Dermis blood vessel endothelial cell (primary cell): ENCODE measurements around the gene CYP4F22. TPM values are rescaled to one million over a fixed set of nuclear protein-coding genes. Genes with fewer than 3 reads are reported as not detected.
A peak's percentile ranks its signal among the peaks of the same experiment; 100 is the strongest.
"Not testable (repeated sequence)": the region's sequence is repeated elsewhere in the genome, so short reads cannot be mapped to it uniquely, and the experiment has no call there.

Source experiments
- DNase-seq: peaks from one replicate; pipeline ENCODE4 v3.0.0; 2010
- total RNA-seq: library from RNA; depleted of rRNA; stranded (reverse); fragments of >200 nt; gene quantifications from 2 replicates; pipeline ENCODE4 v1.2.3, GENCODE V29; 2014

CYP4F22 gene
- total RNA-seq, 1 donor from 2014 or later, result not detected

DNA sequence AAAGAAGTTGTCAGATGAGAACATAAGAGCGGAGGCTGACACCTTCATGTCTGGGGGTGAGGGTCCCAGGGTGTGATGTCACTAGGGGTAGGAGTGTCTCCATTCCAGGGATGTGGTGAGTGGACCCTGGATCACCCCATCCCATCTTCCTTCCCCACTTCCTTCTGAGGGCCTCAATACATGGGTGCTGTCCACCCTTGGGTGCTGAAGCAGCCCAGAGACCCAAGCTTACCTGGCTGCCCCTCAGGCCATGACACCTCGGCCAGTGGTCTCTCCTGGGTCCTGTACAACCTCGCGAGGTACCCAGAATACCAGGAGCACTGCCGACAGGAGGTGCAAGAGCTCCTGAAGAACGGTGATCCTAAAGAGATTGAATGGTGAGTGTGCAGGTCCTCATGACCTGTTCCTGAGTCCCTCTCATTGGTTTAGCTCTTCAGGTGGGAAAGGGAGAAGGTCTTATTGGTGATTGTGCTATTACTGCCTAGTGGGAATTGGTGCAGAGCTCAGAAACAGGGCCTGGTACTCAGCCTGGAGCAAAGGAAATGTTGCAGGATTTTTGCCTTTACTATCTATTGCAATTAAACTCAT is 69.0 kb downstream of the CYP4F22 start:
- no peak for DNase-seq

DNA sequence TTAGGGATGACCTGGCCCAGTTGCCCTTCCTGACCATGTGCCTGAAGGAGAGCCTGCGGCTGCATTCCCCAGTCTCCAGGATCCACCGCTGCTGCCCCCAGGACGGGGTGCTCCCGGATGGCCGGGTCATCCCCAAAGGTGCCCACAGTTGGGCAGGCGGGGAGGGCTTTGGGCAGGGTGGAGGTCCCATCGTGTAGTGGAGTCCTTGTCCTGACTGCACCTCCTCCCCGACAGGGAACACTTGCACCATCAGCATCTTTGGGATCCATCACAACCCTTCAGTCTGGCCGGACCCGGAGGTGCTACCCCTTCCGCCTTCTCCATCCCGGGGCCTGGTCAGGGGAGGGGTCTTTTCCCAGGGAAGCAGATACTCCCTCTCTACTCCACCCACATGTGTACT is 75.0 kb downstream of the CYP4F22 start:
- DNase-seq, result no peak

DNA sequence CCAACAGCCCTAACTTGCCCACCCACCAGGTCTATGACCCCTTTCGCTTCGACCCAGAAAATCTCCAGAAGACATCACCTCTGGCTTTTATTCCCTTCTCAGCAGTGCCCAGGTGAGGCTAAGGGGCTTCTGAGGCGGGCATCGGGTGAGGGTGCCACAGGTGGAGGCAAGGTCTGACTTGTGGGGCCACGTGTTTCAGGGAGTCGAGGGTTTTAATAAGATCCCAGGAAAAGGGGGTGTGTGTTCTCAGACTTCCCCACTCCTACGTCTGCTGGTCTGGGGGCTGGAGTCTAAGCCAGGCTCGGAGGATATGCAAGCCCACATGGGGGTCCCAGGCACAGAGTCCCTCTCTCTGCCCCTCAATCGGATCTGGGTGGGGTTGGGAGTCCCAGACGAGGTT is 75.8 kb downstream of the CYP4F22 start:
- DNase-seq, result no peak

DNA sequence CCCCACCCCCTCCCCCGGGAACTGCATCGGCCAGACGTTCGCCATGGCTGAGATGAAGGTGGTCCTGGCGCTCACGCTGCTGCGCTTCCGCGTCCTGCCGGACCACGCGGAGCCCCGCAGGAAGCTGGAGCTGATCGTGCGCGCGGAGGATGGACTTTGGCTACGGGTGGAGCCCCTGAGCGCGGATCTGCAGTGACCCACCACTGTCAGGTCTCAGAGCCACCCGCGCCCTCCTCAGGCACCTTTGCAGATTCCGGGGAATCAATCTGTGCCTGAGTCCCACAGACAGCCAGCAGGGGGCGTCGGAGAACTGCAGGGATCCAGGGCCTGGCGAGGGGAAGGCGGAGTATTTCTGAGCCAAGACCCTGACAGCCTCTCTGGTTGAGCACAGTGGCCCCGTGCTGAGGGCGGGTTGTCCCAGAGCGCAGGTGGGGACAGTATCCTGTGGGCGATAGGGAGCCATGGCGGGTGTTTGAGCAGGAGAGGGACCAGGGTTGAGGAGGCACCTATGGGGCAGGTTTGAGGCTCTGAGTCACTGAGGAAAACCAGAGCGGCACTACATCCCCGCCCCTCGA is 76.3 kb downstream of the CYP4F22 start:
- DNase-seq, result peak; percentile 79

DNA sequence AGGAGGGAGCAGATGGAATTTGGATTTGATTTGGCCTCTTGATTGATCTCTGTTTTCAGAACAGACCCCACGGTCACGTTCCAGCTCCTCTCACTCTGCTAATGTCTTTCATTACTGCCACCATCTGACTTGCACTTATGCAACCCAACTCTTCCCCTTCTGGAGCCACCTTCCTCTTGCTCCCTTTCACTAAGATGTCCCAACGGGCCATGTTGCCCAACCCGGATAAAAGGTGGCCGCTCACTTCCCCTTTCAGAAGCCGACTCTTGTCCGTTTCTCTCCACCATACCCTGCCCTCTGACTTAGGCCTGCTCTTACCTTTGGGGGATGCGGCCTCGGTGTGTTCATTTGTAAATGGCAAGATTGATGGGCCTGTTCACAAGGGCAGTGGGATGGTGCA is 79.3 kb downstream of the CYP4F22 start:
- no peak for DNase-seq

DNA sequence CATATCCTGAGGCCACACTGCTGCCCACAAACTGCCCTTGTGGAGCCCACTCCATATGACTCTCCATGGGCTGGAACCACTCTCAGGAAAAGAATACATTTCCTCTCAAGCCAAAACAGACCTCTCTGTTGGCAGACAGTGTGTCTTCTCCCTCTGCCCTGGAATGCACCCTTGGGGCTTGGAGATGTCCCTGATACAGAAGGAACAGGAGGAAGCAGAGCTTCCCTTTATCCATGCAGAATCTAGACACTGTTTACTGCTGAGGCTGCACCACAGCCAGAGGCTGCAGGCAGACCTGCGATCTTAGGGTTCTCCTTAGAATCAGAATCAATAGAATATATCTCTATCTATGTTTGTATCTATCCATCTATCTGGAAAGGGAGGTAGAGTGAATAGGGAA is 79.9 kb downstream of the CYP4F22 start:
- DNase-seq, result no peak

DNA sequence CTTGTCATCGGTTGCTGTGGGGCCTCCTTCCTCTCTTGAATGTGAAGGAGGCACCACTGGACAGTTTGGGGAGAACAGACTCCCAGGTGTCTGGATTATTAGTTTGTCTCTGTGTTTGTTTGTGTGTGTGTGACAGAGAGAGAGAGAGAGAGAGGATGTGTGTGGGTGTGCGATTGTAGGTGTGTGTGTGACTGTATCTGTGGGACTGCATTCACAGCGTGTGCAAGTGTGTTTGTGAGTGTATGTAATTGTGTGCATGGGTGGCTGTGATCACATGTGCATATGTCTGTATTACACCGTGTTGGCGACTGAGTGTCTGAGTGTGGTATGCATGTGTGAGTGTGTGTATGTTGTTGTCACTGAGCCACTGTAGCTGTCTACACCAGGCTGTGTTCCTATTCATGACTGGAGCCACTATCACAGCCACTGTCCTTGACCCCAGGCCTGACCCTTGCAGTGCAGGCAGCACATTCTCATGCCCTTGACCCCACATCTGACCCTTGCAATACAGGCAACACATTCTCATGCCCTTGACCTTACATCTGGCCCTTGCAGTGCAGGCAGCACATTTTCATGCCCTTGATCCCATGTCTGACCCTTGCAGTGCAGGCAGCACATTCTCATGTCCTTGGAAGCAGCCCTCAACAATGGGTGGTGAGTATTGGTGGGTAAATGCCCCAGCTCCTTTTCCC is 81.6 kb downstream of the CYP4F22 start:
- DNase-seq, result no peak

DNA sequence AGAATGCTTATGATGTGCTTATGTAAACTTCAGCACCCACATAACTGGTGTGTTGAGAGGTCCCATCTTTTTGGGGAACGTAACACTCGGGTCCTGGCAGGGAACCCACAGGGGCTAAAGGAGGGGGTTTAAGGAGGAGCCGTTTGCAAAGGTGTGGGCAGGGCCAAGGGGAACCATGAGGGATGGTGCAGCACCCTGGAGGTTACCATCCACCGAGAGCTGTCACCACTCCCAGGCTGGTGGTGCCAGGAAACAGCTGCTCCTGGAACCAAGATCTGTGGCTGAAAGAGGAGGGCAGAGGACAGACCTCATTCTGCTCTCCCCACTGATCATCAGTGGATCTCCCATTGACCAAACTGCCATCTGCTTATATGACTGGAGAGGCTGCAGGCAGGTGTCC is 83.5 kb downstream of the CYP4F22 start:
- DNase-seq, result no peak

DNA sequence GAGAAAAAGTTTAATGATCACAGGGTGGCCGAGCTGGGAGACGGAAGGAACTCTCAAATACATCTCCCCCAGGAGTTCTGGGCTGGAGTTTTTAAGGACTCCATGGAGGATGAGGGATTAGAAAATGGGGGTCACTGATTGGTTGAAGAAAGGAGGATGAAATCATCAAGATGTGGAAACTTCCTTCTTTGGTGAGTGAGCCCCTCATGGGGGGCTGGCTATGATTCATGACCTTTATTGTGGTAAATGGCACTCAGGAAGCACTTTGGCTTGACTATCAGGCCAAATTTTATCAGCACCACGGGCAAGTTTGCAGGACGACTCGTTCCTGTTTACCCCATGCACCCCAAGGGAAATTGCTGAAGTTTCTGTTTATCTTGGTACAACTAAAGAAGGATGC is 84.2 kb downstream of the CYP4F22 start:
- DNase-seq, result not testable (repeated sequence)

DNA sequence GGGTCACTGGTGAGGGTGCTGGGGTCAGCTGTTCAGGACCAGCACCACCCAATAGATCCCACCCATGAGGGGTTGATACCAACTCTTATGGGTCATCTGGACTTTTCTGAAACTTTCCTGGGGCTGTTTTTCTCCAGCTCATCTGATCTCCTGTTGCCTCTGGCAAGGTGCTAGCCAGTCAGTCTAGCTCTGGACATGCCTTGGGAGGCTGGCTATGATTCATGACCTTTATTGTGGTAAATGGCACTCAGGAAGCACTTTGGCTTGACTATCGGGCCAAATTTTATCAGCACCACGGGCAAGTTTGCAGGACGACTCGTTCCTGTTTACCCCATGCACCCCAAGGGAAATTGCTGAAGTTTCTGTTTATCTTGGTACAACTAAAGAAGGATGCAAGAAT is 85.4 kb downstream of the CYP4F22 start:
- DNase-seq, result not testable (repeated sequence)

DNA sequence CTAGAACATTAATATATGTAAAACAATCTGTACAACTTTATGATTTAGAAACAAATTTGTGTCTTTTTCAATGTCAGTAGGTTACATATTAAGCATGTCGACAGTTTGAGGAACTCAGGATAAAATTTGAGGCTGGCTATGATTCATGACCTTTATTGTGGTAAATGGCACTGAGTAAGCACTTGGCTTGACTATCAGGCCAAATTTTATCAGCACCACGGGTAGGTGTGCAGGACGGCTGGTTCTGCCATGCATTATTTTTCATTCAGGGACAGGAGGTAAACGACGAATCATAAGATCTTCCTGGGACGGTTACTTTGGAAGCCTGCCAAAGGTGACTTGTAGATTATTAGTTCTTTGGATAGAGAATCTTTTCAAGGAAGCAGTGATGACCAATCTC is 86.7 kb downstream of the CYP4F22 start:
- no peak for DNase-seq

Other genes with a start within 250 kb of the CYP4F22 start
- 10.9 and 21.3 TPM in 2 replicates for gene BRD4, start 176.0 kb upstream of the CYP4F22 start, total RNA-seq
- 19.9 and 24.2 TPM in 2 replicates for gene AKAP8, start 128.7 kb upstream of the CYP4F22 start, total RNA-seq
- gene AKAP8L, start 89.5 kb upstream of the CYP4F22 start, total RNA-seq, result 49.0 and 70.8 TPM in 2 replicates
- gene WIZ, start 58.6 kb upstream of the CYP4F22 start, total RNA-seq, result 9.2 and 14.7 TPM in 2 replicates
- 24.0 and 24.8 TPM in 2 replicates for gene RASAL3, start 44.0 kb upstream of the CYP4F22 start, total RNA-seq
- gene PGLYRP2, start 29.0 kb upstream of the CYP4F22 start, total RNA-seq, result 0.05 TPM in 1 of 2 replicates, not detected in the other
- not detected in 2 replicates for gene CYP4F8, start 106.7 kb downstream of the CYP4F22 start, total RNA-seq
- not detected in 2 replicates for gene CYP4F3, start 132.4 kb downstream of the CYP4F22 start, total RNA-seq
- not detected in 2 replicates for gene CYP4F12, start 164.6 kb downstream of the CYP4F22 start, total RNA-seq
- not detected in 2 replicates for gene OR10H2, start 219.5 kb downstream of the CYP4F22 start, total RNA-seq
- gene OR10H3, start 229.5 kb downstream of the CYP4F22 start, total RNA-seq, result not detected in 2 replicates